ENCODE measurements around the gene PPP4R1.

PPP4R1 gene

DNA sequence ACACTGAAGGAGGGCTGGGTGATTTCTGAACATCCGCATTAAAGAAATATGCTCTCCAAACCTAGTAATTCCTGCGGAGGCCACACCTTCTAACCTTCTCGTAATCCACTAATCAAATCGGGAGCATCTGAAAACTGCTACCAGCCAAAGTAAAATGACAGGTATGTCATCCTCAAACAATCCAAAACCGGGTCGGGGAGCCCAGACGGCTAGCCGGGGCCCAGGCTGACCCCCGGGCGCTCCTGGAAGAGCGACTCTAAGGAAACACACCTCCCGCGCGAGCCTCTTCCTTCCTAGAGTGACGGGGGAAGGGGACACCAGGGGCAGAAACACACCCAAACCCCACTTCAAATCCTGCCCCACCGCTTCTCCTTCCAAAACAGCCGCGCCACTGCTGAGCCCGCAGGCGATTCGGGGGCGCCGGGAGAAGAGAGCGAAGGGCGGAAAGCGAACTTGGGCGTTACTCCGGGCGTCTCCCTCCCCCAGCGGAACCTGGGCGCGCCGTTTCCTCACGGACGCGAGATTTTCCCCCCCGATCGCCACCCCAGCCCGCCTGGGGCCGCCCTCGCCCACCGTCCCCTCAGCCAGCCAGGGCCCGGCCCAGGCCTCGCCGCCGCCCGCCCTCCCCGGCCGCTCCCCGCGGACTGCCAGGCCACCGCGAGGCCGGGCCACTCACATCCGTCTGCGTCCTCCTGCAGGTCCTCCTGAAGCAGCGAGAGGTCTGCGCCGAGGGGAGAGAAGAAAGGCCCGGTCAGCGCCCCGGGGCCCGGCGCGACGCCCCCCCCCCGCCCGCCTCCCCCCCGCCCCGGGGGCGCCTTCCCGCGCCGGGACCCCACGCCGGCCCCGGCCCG, 584 bp downstream of the PPP4R1 start:
- TF ChIP-seq, protein P1, sequence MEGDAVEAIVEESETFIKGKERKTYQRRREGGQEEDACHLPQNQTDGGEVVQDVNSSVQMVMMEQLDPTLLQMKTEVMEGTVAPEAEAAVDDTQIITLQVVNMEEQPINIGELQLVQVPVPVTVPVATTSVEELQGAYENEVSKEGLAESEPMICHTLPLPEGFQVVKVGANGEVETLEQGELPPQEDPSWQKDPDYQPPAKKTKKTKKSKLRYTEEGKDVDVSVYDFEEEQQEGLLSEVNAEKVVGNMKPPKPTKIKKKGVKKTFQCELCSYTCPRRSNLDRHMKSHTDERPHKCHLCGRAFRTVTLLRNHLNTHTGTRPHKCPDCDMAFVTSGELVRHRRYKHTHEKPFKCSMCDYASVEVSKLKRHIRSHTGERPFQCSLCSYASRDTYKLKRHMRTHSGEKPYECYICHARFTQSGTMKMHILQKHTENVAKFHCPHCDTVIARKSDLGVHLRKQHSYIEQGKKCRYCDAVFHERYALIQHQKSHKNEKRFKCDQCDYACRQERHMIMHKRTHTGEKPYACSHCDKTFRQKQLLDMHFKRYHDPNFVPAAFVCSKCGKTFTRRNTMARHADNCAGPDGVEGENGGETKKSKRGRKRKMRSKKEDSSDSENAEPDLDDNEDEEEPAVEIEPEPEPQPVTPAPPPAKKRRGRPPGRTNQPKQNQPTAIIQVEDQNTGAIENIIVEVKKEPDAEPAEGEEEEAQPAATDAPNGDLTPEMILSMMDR (conservative IDR thresholded peaks at IDR 0.05), result no peak
- H3K27ac ChIP-seq, result peak overlapping the region; percentile 97

DNA sequence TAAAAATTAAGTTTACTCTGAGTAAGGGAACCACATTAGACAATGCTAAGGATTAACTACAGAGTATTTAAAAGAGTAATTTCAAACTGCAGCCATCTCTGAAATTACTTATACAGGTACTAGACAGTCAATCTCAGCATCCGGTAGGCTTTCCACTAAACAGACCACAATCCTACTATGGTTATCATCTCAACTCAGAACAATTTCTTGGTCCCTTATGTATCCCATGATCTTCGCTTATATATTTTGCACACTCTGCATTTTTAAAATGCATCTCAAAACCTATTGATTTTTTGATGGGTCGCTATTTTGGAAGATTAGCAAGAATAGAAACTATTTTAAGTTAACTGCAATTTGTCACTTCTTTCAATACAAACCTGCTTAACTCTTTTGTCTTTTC, 1.4 kb downstream of the PPP4R1 start:
- TF ChIP-seq, protein P1 (conservative IDR thresholded peaks at IDR 0.05), result no peak
- H3K27ac ChIP-seq, result peak overlapping the region; percentile 97

DNA sequence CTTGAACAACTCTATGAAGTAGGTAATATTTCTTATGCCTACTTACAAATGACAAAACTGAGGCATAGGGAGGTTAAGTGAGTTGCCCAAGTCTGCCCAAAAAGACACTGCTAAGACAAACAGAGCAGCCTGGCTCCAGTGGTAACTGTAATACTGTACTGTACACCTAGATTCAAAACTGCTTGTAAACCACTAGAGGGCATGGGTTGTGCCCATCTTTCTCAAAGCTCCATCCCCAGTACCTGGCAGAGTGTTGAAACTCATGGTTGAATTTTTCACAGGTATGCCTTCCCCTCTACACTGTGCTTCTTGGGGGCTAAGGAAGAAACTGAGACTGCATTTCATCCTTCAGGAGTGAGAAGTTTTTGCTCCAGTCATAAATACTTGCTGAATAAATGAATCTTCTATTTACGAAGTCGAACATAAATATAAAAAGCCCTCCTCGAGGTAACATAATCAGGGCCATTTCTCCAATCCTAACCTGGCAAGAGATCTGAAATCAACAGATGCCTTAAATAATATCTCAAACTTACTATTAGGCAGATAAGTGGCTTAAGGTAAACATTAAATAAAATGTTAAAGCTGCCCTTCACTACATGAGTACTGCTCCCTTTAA, 2.0 kb downstream of the PPP4R1 start:
- TF ChIP-seq, protein P1 (conservative IDR thresholded peaks at IDR 0.05), result peak; percentile 86
- H3K27ac ChIP-seq, result peak overlapping the region; percentile 97

DNA sequence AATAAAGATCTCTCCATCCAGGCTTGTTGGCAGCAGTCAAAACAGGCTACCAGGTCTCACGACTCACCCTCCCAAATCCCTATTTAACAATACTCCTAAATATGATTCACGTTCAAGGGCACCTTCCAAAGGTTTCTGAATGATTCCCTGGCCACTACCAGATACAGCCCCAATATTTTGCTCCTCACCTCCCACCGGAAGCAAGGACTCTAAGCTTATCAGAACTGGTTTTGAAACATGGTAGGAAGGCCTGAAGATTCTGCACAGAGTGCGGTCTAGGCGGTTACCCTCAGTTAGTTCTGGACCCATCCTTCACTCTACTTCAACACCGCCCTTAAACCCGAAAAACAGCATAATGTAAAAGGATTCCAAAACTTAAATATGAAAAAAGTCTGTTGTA, 5.2 kb downstream of the PPP4R1 start:
- TF ChIP-seq, protein P1 (conservative IDR thresholded peaks at IDR 0.05), result no peak
- H3K27ac ChIP-seq, result peak overlapping the region; percentile 97

DNA sequence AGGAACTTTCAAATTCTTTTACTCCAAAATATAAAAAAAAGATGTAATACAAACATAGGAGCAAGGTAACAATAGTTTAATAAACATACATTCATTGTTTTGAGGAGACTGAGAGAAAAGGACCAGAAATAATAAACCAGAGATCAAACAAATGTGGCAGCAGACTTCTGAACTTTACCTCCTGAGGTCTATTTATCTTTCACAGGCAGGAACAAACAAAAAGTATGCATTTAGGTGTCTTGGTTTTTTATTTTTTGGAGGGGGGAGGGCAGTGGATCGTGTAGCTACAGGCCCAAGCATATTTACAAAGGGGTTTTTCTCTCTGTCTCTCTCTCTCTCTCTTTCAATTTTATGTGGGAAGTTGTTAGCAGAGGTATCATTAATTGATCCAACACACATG, 5.6 kb downstream of the PPP4R1 start:
- TF ChIP-seq, protein P1 (conservative IDR thresholded peaks at IDR 0.05), result no peak
- H3K27ac ChIP-seq, result peak overlapping the region; percentile 97

DNA sequence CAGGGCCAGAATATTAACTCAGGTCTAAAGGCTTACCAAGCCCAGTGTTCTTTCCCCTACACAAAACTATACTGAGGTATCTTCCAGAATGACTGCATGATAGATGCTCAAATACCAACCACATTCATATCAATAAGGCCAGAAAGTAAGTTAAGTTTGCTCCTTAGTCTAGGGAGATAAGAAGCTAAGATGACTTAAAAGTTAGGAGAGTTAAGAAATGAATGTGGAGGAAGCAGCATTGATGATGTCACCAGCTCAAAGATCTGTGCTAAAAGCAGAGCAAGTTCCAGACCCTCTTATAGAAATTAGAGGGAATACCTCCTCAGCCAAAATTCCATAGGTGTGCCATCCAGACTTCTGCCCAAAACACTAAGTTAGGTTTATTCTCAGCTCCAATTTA, 6.1 kb downstream of the PPP4R1 start:
- TF ChIP-seq, protein P1 (conservative IDR thresholded peaks at IDR 0.05), result no peak
- H3K27ac ChIP-seq, result peak overlapping the region; percentile 97

DNA sequence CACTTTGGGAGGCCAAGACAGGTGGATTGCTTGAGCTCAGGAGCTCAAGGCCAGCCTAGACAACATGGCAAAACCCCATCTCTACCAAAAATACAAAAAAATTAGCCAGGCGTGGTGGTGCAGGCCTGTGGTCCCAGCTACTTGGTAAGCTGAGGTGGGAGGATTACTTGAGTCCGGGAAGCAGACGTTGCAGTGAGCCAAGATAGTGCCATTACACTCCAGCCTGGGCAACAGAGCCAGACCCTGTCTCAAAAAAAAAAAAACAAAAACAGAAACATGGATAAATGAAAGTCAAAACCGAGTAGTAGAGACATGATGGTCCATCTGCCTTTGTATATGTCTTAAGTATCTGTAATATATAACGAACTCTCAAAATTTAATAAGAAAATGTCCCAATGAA, 7.2 kb downstream of the PPP4R1 start:
- peak overlapping the region; percentile 97 for H3K27ac ChIP-seq

DNA sequence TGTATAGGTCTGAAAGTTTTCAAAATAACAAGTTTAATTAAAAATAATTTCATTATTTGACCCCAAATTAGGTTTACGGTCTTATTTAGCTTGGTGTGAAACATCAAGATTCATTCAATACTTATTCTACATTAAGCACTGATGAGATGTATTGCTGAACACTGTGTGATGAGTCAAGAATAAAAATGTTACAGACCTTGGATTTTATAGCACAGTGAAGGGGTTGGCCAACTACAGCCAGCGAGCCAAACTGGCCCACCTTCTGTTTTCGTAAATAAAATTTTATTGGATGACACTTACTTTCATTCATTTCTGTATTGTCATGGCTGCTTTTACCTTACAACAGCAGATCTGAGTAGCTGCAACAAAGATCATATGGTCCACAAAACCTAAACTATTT, 8.3 kb downstream of the PPP4R1 start:
- no peak overlapping the region for H3K27ac ChIP-seq
- TF ChIP-seq, protein P1 (conservative IDR thresholded peaks at IDR 0.05), result no peak

All from VCaP (cell line).